ENCODE results near the gene CFAP44.

DNA sequence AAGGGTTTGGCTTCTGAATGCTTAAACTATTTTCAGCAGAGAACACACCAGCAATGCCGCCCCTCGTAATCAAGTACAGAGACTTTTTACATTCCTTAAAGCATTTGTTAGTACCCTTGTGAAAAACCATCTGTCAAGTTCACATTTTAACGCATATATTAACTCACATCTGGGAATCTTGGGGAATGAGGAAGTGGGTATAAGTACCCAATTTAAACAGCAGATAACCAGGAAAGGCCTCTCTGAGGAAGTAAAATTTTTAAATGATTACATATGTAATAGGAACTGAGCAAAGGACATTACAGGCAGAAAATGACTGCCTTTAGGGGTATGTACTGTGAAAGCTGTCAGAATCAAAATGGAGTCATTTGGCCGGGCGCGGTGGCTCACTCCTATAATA is 12.8 kb upstream of the CFAP44 start:
- TF ChIP-seq CTCF (IDR thresholded peaks at IDR 0.05) (no peak), POLR2A (IDR thresholded peaks at IDR 0.05) (no peak)

Measured in heart left ventricle (tissue), 13 donors.